Measurements from ENCODE around the gene NUP93.

The NUP93 gene

GRCh38 chr16:56898847-56899246 lies 168.9 kb downstream of the NUP93 start:
- no peak for DNase-seq
